GM18520 (cell line): ENCODE measurements around the gene CACNA1D.
"Not testable (repeated sequence)": the region's sequence is repeated elsewhere in the genome, so short reads cannot be mapped to it uniquely, and the experiment has no call there.

ENCODE experiments used
- ATAC-seq: cut with Tn5 transposase; IDR thresholded peaks from one replicate; pipeline ENCODE4 v1.9.1; 2021; ENCODE audit not compliant: unreplicated experiment

The CACNA1D gene

GRCh38 chr3:53570709-53571108 is 76.3 kb downstream of the CACNA1D start:
- no peak for ATAC-seq

GRCh38 chr3:53571264-53571663 is 76.9 kb downstream of the CACNA1D start:
- ATAC-seq, result no peak

- not testable (repeated sequence) for ATAC-seq
These were observed 77.8 kb downstream of the CACNA1D start for GRCh38 chr3:53572184-53572583.

GRCh38 chr3:53577506-53577905 is 83.1 kb downstream of the CACNA1D start:
- ATAC-seq, result no peak

GRCh38 chr3:53579636-53580035 is 85.2 kb downstream of the CACNA1D start:
- ATAC-seq, result no peak

GRCh38 chr3:53581671-53582070 is 87.3 kb downstream of the CACNA1D start:
- no peak for ATAC-seq

GRCh38 chr3:53583161-53583690 is 88.8 kb downstream of the CACNA1D start:
- no peak for ATAC-seq

GRCh38 chr3:53585049-53585448 is 90.6 kb downstream of the CACNA1D start:
- ATAC-seq, result no peak

GRCh38 chr3:53585627-53586026 is 91.2 kb downstream of the CACNA1D start:
- ATAC-seq, result no peak

- ATAC-seq, result no peak
These were observed 93.7 kb downstream of the CACNA1D start for GRCh38 chr3:53588122-53588521.

GRCh38 chr3:53589201-53589600 is 94.8 kb downstream of the CACNA1D start:
- ATAC-seq, result no peak

GRCh38 chr3:53589806-53590205 is 95.4 kb downstream of the CACNA1D start:
- ATAC-seq, result no peak

GRCh38 chr3:53590606-53591005 is 96.2 kb downstream of the CACNA1D start:
- no peak for ATAC-seq

- ATAC-seq, result no peak
These were observed 97.2 kb downstream of the CACNA1D start for GRCh38 chr3:53591646-53592045.

- ATAC-seq, result no peak
These were observed 98.5 kb downstream of the CACNA1D start for GRCh38 chr3:53592862-53593261.

- ATAC-seq, result no peak
These were observed 99.2 kb downstream of the CACNA1D start for GRCh38 chr3:53593611-53594010.

GRCh38 chr3:53594276-53594675 is 99.9 kb downstream of the CACNA1D start:
- no peak for ATAC-seq

- no peak for ATAC-seq
These were observed 101.2 kb downstream of the CACNA1D start for GRCh38 chr3:53595660-53596059.

GRCh38 chr3:53597136-53597915 is 102.9 kb downstream of the CACNA1D start:
- no peak for ATAC-seq

- ATAC-seq, result no peak
These were observed 105.4 kb downstream of the CACNA1D start for GRCh38 chr3:53599771-53600170.

GRCh38 chr3:53602866-53603265 is 108.5 kb downstream of the CACNA1D start:
- ATAC-seq, result no peak

- no peak for ATAC-seq
These were observed 109.8 kb downstream of the CACNA1D start for GRCh38 chr3:53604232-53604631.

- ATAC-seq, result no peak
These were observed 112.4 kb downstream of the CACNA1D start for GRCh38 chr3:53606793-53607192.
